ENCODE data around the gene ACP5.
"Not testable (repeated sequence)": the region's sequence is repeated elsewhere in the genome, so short reads cannot be mapped to it uniquely, and the experiment has no call there.

Gene ACP5

GRCh38 chr19:11577451-11578257 is at the start of gene ACP5:
Gene ACP5, minus strand, starts transcription at chr19:11577645. Its CDS starts 328 bp downstream, at chr19:11577317.
- no peak for DNase-seq

GRCh38 chr19:11626252-11626651 is 48.8 kb upstream of the ACP5 start:
- no peak for DNase-seq

GRCh38 chr19:11624069-11624463 is 46.6 kb upstream of the ACP5 start:
- no peak for DNase-seq

GRCh38 chr19:11622401-11622800 is 45.0 kb upstream of the ACP5 start:
- DNase-seq, result not testable (repeated sequence)

GRCh38 chr19:11620553-11620952 is 43.1 kb upstream of the ACP5 start:
- DNase-seq, result no peak

- DNase-seq, result no peak
These were observed 40.0 kb upstream of the ACP5 start for GRCh38 chr19:11617180-11618062.

DNA sequence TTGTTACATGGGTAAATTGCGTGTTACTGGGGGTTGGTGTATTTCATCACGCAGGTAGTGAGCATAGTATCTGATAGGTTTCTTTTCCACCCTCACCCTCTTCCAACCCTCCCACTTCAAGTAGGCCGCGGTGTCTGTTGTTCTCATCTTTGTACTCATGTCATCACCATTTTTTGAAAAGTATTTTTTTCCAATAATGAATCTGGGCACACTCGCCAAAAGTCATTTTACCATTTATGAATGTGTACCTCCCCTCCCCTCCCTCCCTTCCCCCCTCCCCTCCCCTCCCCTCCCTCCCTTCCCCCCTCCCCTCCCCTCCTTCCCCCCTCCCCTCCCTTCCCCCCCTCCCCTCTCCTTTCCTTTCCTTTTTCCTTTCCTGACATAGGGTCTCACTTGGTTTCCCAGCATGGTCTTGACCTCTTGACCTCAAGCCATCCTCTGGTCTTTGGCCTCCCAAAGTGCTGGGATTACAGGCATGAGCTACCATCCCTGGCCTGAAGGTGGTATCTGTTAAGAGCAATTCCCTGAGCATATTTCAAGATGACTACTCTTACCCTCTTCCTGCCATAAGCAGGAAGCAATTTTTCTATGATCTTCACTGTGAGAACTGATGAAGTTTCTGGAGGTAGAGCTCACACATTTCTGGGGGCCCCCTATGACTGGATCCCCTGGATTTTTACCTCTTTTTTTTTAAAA is 35.5 kb upstream of the ACP5 start:
- DNase-seq, result no peak

DNA sequence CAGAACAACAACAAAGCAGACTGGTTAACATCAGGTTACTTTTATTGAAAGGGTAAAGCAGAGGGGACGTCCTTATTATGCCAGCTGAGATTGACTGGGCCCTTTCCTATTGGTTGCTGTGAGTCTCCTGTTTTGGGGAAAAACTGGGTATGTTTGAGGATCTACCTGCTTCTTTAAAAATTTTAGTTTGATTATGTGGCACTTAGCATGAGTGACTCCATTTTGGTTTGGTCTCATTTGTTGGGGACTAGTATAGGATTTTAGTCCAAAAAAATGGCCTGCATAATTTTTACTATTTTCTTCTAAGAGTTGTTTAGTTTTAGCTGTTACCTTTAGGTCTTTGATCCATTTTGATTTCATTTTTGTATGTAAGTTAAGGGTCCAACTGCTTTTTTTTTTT is 34.3 kb upstream of the ACP5 start:
- DNase-seq, result no peak

GRCh38 chr19:11606484-11606883 is 29.0 kb upstream of the ACP5 start:
- no peak for DNase-seq

GRCh38 chr19:11599704-11600103 is 22.3 kb upstream of the ACP5 start:
- DNase-seq, result not testable (repeated sequence)

GRCh38 chr19:11598746-11599145 is 21.3 kb upstream of the ACP5 start:
- no peak for DNase-seq

DNA sequence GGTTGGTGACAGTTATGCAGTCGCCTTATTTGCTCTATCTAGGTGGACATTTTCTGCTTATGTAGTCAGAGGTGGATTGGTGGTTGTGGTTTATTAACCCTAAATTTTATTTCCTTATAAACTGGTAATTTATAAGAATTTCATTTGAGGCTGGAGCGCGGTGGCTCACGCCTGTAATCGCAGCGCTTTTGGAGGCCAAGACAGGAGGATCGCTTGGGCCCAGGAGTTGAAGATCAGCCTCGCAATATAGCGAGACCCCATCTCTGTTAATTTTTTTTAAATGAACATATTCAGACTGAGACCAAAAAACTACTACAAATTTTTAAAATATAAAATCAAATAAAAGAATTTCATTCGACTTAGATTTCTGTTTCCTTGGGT is 20.6 kb upstream of the ACP5 start:
- no peak for DNase-seq

DNA sequence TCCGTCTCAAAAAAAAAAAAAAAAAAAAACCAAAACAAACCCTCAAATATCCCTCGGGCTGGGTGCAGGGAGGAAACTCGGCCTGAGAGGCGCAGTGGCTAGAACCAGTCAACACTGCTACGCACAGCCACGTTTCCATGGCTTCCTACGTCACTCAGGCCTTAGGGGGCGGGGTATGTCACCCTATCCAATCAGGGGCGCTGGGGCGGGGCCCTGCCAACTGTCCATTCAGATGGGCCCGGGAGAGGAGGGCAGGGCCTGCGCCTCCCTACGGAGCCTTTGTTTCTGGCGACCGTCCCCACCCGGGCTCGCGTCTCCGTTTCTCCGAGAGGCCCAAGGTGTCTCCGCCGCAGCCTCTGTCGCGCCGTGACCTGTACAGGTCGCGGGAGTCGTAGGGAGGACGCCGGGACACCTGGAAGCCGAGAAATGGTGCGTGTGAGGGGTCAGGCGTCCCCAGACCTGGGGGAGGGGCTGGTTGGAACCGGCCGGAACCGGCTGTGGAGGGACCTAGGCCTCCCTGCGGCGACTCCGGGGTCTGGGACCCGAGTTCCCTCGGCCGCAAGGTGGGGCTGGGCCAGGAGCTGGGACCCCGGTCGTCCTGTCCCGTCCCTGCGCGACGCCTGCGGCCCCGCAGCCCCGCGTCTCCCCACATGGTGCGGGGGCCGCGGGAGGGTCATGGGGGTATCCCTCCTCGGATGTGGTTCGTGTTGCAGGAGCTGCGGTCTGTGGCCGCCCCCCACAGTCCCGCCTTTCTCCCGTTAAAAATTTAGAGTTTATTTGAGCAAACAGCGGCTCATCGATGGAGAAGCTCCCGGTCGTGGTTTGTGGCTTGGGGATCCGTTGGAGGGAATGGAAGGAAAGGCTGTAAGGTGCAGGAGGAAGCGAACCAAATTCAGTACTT is 20.0 kb upstream of the ACP5 start, which contains the start of gene ZNF627:
ZNF627 (plus strand) TSS at position 282 of the 901 bp plus-strand sequence; CDS start at position 427, 145 bp downstream.
- peak; percentile 95 for DNase-seq

- no peak for DNase-seq
These were observed 18.7 kb upstream of the ACP5 start for GRCh38 chr19:11596156-11596555.

- no peak for DNase-seq
These were observed 16.6 kb upstream of the ACP5 start for GRCh38 chr19:11594084-11594483.

GRCh38 chr19:11587975-11588631 is 10.7 kb upstream of the ACP5 start:
- DNase-seq, result no peak

DNA sequence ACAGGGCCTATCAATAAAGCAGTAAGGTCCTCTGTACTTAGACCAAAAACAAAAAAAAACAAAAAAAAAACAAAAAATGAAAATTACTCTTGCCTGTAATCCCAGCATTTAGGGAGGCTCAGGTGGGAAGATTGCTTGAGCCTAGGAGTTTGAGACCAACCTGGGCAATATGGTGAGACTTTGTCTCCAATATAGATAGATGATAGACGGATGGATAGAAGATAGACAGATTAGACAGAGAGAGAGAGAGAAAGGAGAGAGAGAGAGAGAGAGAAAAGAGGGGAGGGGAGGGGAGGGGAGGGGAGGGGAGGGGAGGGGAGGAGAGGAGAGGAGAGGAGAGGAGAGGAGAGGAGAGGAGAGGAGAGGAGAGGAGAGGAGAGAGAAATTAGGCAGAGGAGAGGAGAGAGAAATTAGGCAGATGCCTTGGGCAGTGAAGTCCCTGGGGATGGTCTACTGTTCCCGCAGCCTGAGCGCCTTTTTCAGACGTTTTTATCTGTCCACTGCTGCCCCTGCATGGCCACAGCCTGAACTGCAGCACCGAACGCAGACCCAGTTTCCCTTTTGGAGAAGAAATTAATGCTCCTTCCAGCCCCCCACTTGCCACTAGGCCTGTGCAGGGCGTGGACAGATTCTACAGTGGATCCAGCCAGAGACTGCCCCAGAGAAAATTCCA is 10.0 kb upstream of the ACP5 start:
- peak; percentile 44 for DNase-seq

GRCh38 chr19:11586331-11586730 is 8.9 kb upstream of the ACP5 start:
- DNase-seq, result no peak

GRCh38 chr19:11581740-11582139 is 4.3 kb upstream of the ACP5 start:
- no peak for DNase-seq

GRCh38 chr19:11580116-11580515 is 2.7 kb upstream of the ACP5 start:
- no peak for DNase-seq

Measured in NCI-H2107 (cell line).